NCI-H2196 (cell line): ENCODE measurements around the gene ADARB2.
A peak's percentile ranks its signal among the peaks of the same experiment; 100 is the strongest.
"Not testable (repeated sequence)": the region's sequence is repeated elsewhere in the genome, so short reads cannot be mapped to it uniquely, and the experiment has no call there.

Experiments
- DNase-seq: peaks from one replicate; lab custom pipeline; 2025; ENCODE audit not compliant: unreplicated experiment; lab: John Stamatoyannopoulos, UW

ADARB2 gene

DNA sequence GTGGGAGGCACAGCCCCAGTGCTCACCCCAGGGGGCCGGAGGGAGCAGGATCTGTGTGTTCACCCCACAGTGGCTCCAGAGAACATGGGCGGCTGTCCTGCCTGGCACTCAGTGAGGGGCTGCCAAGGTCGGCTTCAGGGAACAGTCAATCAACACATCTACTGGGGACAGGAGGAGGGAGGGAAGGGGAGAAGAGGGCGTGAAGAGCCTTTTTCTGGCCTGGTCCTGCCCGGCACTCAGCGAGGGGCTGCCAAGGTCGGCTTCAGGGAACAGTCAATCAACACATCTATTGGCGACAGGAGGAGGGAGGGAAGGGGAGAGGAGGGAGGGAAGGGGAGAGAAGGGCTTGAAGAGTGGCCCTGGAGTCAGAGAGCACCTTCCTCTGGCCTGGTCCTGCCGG is 184.9 kb downstream of the ADARB2 start:
- no peak for DNase-seq

DNA sequence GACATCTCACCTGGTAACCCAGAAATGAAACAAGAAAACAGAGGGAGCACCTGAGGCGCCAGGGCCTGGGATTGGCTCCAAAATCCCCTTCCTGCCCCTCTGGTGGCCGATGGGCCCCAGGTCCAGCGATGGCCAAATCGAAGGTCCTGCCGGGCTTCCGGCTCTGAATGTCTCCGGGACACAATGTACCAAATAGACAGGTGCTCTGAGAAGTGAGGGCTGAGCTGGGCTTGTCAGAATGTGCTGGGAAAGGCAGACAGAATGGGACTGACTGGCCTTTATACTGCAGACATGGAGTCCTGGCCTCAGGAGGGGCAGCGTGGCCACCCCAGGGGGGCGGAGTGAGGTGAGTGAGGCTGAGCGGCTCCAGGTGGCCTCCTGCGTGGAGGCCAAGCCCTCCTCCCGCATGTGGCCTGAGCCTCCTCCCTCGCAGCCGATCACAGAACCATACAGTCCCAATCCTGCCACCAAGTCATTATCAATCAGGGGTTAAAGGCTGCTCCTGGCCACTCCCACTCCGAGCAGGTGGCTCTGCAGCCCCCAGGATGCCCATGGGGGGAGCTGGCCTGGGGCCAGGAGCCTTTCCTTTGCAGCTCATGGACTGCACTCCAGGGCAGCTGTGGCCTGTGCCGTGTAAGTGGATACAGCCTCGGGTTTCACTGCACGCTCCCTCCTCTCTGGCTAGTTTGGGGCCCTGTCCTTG is 185.5 kb downstream of the ADARB2 start:
- peak; percentile 14 for DNase-seq

DNA sequence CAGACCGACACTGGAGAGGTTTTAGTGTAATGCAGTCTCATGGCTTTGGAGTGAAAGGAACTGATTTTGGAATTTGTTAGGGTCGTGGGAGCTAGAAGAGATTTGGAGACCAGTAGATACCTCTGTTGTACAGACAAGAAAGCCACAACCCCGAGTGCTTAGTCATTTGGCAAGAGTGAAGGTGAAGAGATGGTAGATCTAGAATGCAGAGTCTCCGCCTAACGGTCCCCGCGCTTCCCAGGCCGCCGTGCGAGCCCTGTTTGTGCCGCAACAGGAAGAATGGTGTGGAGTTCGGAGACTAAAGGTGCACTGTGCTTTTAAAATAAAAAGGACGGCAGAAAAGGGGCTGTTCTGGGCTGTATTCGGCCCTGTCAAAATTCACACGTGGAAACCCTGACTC is 186.7 kb downstream of the ADARB2 start:
- DNase-seq, result no peak

DNA sequence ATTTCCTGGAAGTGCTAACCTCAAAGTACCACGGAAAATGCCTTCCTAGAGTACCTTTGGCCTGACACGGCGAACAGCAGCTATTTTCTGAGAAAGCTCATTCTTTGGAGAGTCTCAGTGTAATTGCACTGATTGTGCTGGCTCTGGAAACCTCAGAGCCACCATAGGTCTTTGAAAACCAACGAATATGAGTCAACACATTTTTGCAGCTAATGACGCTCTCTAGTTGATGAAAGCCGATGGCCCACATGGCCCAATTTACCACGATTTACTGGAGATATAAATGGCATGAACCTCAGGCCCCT is 187.1 kb downstream of the ADARB2 start:
- no peak for DNase-seq

DNA sequence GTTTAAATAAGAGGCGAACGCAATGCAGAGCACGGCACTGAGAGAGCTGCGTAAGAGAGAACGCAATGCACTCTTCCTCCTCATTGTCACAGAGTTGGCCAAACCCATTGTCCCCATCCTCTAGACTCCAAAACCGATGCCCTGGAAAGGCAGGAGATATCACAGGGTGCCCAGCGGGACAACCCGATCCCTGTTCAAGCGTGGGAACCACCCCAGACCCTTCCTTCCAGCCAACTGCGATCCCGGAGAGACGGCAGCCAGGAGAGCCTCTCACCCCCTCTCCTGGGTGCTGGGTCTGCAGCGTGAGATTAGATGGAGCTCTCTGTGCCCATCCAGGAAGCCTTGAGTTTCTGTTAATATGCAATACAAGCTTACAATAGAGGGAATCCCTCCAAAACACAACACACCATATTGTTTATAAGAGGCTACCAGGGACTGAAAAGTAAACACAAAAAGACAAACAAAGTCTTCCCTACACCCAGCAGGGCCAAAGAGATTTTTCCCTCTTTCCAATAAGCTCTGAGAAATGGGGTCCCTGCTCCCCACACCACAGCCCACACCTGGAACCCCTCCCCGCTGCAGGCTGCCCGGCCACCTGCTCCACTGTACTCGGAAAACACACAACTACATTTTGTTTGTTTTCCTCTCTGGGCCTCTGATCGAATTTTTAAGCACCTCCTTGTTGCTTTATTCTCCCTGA is 187.6 kb downstream of the ADARB2 start:
- DNase-seq, result peak; percentile 6

DNA sequence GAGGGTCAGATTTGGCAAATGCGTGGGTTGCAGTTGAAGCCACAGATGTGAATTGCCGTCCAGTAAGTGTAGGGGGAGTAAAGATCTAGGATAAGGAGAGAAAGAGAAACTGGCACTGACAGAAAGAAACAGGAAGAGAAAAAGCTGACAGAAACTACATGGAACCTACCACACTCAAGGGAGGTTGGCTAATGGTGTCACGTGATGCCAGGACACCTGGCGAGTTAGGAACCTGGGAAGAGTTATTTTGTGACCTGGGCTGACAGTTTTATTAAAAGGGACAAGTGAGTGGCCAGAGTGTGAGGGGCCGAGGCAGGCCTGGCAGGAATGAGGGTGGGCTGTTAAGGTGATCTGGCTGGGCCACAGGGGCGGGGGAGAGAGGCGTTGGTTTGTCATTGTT is 188.7 kb downstream of the ADARB2 start:
- DNase-seq, result no peak

DNA sequence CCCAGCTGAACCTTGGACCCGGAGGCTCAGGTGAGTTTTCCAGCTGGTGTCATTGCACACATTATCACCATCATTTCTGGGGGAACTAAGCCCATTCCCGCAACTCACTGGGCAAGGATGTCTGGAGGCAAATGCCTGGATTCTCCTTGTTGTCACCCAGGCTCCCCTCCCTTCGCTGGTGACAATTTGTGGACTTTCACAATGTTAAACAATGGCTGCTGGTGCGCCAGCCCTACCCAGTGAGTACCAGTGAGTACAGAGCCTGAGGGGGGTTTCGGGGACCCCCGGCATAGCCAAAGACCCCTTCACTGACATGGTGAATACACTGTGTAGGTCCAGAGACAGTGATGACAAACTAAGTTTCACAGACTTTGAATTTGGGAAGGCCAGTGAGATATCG is 189.2 kb downstream of the ADARB2 start:
- DNase-seq, result no peak

DNA sequence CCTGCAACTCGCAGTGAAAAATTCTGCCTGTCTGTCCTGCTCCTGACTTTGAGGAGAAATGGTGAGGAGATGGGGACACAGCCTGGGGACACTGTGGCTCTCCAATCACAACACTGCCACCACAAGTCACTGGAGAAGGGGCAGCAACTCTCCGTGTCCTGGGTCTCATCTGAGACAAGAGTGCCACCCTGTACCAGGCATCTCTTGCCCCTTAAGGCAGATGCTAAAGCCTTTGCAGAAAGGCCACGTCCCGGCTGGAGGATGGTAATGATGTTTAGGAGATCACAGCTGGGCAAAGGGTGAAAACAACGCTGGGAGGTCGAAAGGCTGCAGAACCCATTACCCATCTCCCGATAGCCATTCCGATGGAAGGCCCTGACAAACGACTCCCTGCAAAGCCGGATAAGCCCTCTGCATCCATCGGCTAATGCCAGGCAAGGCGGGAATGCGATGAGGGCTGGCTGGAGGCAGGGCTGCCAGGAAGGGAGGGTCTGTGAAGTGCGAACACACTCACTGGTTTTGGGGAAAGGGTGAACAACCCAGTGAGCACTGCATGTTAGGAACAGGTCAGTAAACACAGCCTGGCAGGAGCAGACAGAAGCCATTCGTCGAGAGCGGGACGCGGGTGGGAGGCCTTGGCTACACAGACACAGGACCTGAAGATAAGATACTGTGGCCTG is 190.8 kb downstream of the ADARB2 start:
- no peak for DNase-seq

DNA sequence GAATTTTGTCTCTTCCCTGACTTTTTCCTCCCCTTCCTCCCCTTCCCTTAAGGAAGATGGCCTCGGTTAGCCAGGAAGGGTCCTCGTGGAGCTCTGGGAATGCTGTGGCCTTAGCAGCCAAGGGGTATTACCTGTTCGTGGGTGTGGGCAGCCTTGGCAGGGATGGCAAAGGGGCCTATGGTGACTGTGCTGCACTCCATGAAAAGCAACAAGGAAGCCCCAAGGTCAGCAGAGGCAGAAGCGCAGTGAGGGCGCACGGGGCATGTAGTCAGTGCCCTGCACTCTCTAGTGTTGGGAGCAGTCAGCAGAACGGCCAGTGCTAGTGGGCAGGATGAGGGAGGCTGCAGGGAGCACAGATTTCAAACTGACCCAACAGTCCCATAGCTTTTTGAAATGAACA is 191.8 kb downstream of the ADARB2 start:
- no peak for DNase-seq

DNA sequence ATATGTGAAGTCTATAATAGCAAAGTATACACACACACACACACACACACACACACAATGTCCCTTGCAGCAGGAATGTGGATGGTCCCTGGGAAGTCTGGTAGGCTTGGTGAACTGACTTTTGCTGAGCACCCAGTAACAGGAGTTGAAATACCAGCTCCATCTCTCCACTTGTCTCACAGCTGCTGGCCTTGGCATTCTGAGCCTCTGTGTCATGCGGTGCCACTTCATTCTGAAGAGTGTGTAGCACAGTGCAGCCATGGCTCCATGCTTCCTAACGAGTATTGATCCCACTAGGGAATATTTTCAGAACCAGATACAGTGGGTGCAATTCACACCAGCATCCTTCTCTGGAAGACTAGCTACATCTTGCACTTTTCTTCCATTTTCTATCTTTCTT is 192.4 kb downstream of the ADARB2 start:
- DNase-seq, result peak; percentile 7

DNA sequence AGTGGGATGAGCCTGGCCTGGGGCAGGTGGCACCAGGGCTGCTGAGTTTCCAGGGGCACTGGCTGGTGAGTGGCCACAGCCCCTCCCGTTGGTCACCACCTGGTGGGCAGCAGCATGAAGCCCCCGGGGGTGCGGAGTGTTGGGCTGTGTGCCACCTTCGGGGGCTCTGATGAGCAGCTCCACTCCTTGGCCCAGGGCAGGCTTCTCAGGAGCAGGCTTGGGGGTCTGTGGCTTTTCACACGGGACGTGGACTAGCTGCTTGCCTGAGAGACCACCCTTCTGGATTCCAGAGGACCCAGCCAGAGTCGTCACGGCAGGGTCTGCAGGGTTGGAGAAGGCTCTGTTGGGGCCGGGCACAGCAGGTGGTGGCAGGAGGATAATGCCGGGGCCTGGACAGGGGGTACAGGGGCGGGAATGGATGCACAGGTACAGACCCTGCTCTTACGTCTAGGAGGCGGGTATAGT is 193.1 kb downstream of the ADARB2 start:
- DNase-seq, result no peak

DNA sequence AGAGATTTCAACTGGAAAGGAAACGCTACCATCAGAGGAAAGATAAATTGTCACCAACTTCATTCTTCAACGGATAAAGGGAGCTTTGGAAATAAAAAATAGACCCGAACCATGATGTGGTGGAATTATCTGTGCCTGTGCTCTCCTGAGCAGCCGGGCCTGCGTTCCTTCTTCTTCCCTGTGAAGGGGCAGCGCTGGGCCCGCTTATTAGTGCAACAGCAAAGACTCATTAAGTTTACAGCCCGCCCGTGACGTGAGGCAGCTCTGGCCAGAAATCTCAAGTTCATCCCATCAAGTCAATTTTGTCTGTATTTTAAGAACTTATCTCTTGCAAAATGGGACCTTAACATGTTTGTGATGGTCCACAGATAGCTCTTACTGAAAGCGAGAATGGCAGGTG is 193.7 kb downstream of the ADARB2 start:
- no peak for DNase-seq

DNA sequence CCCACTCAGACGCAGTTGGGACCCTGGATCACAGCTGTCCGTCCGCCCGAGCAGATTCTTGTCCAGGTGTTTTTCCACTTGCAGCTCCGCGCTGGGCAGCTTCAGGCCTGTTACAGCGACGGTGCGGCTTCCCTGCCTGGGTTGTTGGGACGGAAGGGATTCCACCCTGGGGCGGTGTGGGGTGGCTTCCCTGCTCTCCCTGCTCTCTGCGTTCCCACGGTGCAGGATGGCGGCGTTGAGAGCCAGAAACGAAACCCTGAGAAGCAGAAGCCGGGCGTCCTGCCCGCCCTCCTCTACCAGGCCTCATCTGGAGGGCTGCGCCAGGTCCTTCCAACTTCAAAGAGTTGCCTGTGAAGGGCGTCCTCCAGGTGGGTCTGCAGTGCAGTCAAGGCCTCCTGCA is 194.4 kb downstream of the ADARB2 start:
- DNase-seq, result no peak

DNA sequence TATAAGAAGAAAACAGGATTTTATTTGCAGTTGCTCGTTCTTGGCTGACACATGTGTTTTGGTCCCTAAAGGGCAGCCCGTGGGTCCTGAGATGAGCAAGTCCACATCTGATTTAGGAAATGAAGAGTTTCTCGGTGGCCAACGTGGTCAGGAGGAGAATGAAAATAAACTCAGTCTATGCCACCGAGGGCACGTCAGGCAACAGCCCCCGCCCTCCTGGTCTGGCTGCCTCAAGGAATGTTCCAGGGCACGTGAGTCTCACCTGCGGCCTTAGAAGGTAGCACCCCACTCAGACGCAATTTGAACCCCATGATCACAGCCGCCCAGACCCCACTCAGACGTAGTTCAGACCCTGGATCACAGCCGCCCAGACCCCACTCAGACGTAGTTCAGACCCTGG is 197.2 kb downstream of the ADARB2 start:
- no peak for DNase-seq

DNA sequence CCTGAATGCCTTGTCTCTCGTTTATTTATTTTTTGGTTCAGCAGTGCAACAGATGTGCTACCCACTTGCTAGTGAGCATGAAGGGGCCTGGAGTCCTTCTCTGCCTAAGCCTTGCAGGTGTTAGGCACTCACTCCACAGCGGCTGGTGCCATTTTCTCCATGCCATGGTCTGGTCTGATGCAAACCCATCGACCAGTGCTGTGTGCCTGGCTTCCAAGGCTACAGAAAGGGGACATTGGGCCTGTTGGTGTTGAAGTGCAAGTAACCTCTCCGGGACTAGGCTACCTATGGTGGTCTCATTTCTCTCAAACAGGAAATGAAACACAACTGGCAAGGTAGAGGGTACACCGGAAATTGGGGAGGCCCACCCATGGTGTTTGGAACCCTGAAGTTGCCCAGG is 198.1 kb downstream of the ADARB2 start:
- DNase-seq, result no peak

DNA sequence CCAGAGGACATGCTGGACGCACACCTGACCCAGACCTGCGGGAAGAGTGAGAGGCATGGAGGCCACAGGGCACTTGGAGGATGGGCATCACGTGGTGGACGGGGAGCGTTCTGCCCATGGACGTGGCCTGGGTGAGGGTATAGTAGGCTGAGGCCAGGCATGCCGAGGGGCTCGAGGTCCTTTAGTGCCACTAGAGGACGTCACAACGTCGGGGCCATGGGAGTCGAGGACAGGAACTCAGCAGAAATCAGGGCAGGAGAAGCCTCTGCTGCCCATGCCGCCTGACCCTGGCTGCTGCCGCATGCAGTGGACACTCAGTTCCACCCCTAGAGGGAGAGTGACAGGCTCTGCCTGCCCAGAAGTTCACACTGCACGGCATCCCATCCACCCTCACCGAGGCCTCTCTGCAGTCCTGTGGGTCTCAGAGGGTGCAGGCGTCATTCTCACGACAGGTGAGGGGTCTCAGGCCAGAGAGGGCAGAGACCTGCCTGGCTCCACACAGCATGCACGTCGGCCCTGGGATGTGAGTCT is 198.7 kb downstream of the ADARB2 start:
- no peak for DNase-seq

DNA sequence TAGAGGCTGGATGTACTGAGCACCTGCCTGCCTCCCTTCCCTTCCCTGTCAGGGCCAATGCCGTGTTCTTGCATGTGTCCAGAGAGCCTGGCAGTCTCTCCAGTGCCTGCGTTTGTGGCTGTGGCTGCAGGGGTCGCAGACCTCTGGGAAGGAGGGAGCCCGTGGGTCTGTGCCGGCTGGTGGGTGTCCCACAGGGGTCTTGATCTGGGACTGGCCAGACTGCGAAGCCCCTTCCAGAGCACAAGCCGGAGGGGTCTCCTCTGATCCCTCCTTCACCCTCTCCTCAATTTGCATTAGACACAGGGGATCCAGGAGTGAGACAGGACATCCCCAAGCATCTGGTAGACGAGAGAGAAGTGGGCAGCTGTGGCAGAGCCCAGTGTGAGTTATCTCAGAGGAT is 199.2 kb downstream of the ADARB2 start:
- no peak for DNase-seq

DNA sequence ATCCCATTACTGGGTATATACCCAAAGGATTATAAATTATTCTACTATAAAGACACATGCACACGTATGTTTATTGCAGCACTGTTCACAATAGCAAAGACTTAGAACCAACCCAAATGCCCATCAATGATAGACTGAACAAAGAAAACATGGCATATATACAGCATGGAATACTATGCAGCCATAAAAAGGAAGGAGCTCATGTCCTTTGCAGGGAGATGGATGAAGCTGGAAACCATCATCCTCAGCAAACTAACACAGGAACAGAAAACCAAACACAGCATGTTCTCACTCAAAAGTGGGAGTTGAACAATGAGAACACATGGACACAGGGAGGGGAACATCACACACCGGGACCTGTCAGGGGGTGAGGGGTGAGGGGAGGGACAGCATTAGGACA is 199.9 kb downstream of the ADARB2 start:
- not testable (repeated sequence) for DNase-seq

DNA sequence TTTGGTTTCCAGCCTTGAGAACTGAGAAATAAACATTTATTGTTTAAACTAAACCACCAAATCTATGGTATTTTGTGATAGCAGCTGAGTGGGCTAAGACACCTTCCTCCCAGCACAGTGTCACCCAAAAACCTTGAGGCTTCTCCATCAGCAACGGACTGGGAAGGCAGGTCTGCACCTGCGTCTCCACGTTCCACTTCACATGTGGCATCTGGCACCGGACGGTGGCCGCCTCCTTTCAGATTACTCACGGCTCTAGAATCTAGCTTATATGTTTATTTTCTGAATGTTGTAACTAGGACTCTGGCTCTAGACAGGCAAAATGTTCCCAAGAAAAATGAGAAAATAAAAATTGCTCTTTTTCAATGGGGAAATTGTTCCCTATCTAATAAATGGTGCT is 201.0 kb downstream of the ADARB2 start:
- no peak for DNase-seq

DNA sequence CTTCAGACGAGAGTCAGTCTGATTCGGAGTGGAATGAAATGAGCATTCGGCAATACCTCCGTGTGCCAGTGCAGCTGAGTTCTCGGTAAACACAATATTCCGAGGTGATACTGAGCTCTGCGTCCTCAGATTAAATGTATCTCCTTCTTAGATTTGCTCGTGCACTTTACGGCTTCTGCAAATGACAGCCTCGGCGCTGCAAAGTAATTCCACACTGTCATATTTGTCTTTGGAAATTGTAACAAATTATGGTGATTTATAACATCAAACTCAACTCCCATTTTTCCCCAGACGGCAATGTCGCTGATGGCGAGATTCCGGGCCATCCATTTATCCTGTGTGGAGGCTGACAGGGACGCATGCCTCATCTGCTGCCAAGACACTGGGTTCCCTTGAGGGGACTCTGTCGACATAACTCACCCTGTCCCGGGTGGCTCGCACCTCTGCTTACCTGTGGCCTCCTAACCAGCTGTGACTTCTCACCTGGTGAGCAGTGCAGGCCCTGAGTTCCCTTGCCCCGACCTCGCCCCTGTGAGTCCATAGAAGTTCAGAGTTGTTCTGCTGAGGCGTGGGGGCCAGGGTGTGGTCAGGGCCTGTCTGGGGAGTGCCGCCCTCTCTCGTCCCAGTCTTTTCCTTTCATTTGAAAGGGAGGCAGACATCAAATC is 201.9 kb downstream of the ADARB2 start:
- DNase-seq, result no peak

DNA sequence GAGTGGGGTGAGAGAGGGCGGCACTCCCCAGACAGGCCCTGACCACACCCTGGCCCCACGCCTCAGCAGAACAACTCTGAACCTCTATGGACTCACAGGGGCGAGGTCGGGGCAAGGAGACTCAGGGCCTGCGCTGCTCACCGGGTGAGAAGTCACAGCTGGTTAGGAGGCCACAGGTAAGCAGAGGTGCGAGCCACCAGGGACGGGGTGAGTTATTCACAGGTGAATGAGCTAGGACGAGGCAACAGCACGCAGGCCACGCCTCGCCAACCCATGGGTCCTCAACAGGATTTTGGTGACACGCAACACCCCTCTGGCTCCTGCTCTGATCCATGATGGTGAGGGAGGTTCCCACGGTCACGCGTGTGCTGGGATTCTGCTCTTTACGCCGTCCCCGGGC is 202.5 kb downstream of the ADARB2 start:
- DNase-seq, result no peak

DNA sequence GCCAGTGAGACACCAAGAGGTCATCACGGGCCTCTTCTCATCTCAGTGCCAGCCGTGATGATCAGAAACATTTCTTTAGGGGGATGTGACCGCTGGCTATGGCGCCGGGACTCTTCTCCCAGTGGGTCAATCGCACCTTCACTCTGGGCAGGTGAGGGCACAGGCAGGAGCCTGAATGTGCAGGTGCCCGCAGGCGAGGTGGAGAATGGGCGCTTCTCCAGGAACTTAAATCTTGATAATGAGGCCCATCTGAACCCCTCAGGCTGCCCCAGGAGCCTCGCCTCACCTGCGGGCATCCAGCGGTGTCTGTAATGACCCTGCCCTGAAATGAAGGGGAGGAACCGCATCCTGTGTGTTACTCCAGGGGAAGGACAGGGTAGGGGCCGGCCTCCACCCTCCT is 204.7 kb downstream of the ADARB2 start:
- DNase-seq, result no peak
